H9 (cell line): ENCODE data around the gene PRUNE2. TPM values are rescaled to one million over a fixed set of nuclear protein-coding genes. Genes with fewer than 3 reads are reported as not detected.

Experiments used
- DNase-seq: peaks from one replicate; pipeline ENCODE4 v3.0.0-alpha.2; 2017
- H2AFZ ChIP-seq: one replicate; pipeline ENCODE4 v1.6.1; 2013; ENCODE audit warnings: mild to moderate bottlenecking, low read length, control low read depth, moderate library complexity
- H2AK5ac ChIP-seq: 2 replicates; pipeline ENCODE4 v1.6.1; 2013; ENCODE audit warnings: low read length, control low read depth, mixed read lengths; ENCODE audit not compliant: insufficient read length
- H2BK120ac ChIP-seq: one replicate; pipeline ENCODE4 v1.6.1; 2013; ENCODE audit warnings: low read depth, mild to moderate bottlenecking, low read length, control low read depth, inconsistent platforms; ENCODE audit not compliant: poor library complexity, severe bottlenecking
- H2BK12ac ChIP-seq: 2 replicates; pipeline ENCODE4 v1.6.1; 2013; ENCODE audit warnings: low read length, control low read depth, mixed read lengths, low read depth; ENCODE audit not compliant: insufficient read length
- H2BK15ac ChIP-seq: 2 replicates; pipeline ENCODE4 v1.6.1; 2013; ENCODE audit warnings: low read depth, low read length, control low read depth
- H2BK20ac ChIP-seq: one replicate; pipeline ENCODE4 v1.6.1; 2013; ENCODE audit warnings: low read depth, mild to moderate bottlenecking, low read length, control low read depth, inconsistent platforms; ENCODE audit not compliant: poor library complexity, severe bottlenecking
- H2BK5ac ChIP-seq: 2 replicates; pipeline ENCODE4 v1.6.1; 2013; ENCODE audit warnings: low read length, control low read depth, mixed read lengths; ENCODE audit not compliant: insufficient read length
- H3K14ac ChIP-seq: 2 replicates; pipeline ENCODE4 v1.6.1; 2013; ENCODE audit warnings: low read length, control low read depth; ENCODE audit not compliant: insufficient read depth
- H3K18ac ChIP-seq: 2 replicates; pipeline ENCODE4 v1.6.1; 2013; ENCODE audit warnings: low read depth, mild to moderate bottlenecking, mixed read lengths, low read length, control low read depth; ENCODE audit not compliant: insufficient read length
- H3K23ac ChIP-seq: 2 replicates; pipeline ENCODE4 v1.6.1; 2013; ENCODE audit warnings: low read length, control low read depth, mixed read lengths, low read depth; ENCODE audit not compliant: insufficient read length
- H3K23me2 ChIP-seq: 2 replicates; pipeline ENCODE4 v1.6.1; 2013; ENCODE audit warnings: low read depth, mild to moderate bottlenecking, mixed read lengths, low read length, control low read depth; ENCODE audit not compliant: insufficient read length, poor library complexity, severe bottlenecking
- H3K27ac ChIP-seq: 2 replicates; pipeline ENCODE4 v1.5.1; 2013; ENCODE audit warnings: low read length, control low read depth, mixed read lengths, low read depth; ENCODE audit not compliant: insufficient read length
- H3K27me3 ChIP-seq: 2 replicates; pipeline ENCODE4 v1.6.1; 2013; ENCODE audit warnings: low read length, control low read depth, inconsistent platforms; ENCODE audit not compliant: insufficient read depth
- H3K4ac ChIP-seq: 2 replicates; pipeline ENCODE4 v1.6.1; 2013; ENCODE audit warnings: low read depth, mild to moderate bottlenecking, control low read depth, inconsistent platforms, low read length, moderate library complexity
- H3K4me1 ChIP-seq: 2 replicates; pipeline ENCODE4 v1.6.1; 2013; ENCODE audit warnings: low read length, control low read depth, inconsistent platforms; ENCODE audit not compliant: insufficient read depth
- H3K4me2 ChIP-seq: 2 replicates; pipeline ENCODE4 v1.6.1; 2013; ENCODE audit warnings: low read length, control low read depth, mixed read lengths; ENCODE audit not compliant: insufficient read length, insufficient read depth
- H3K56ac ChIP-seq: 2 replicates; pipeline ENCODE4 v1.6.1; 2013; ENCODE audit warnings: low read depth, mild to moderate bottlenecking, mixed read lengths, low read length, control low read depth; ENCODE audit not compliant: insufficient read length
- H3K79me1 ChIP-seq: 2 replicates; pipeline ENCODE4 v1.6.1; 2013; ENCODE audit warnings: low read depth, mild to moderate bottlenecking, moderate library complexity, low read length, control low read depth, inconsistent platforms; ENCODE audit not compliant: insufficient read depth, poor library complexity, severe bottlenecking
- H3K79me2 ChIP-seq: 2 replicates; pipeline ENCODE4 v1.6.1; 2013; ENCODE audit warnings: low read length, control low read depth, inconsistent platforms; ENCODE audit not compliant: insufficient read depth
- H3K9ac ChIP-seq: 2 replicates; pipeline ENCODE4 v1.6.1; 2013; ENCODE audit warnings: low read length, control low read depth, mixed read lengths; ENCODE audit not compliant: insufficient read length; ENCODE audit errors: extremely low read depth
- H3K9me3 ChIP-seq: one replicate; pipeline ENCODE4 v1.6.1; 2013; ENCODE audit warnings: low read depth, low read length, inconsistent platforms; ENCODE audit not compliant: control insufficient read depth
- H3T11ph ChIP-seq: one replicate; pipeline ENCODE4 v1.6.1; 2013; ENCODE audit warnings: mild to moderate bottlenecking, low read length, control low read depth, inconsistent platforms
- H4K20me1 ChIP-seq: one replicate; pipeline ENCODE4 v1.6.1; 2013; ENCODE audit not compliant: control insufficient read depth, insufficient read length, insufficient read depth
- H4K5ac ChIP-seq: 2 replicates; pipeline ENCODE4 v1.6.1; 2013; ENCODE audit warnings: low read depth, mild to moderate bottlenecking, mixed read lengths, low read length, control low read depth; ENCODE audit not compliant: insufficient read length
- H4K8ac ChIP-seq: replicated peaks from 2 replicates; pipeline ENCODE4 v1.6.1; 2013; ENCODE audit warnings: low read length, control low read depth, mixed read lengths, low read depth; ENCODE audit not compliant: insufficient read length
- H4K91ac ChIP-seq: 2 replicates; pipeline ENCODE4 v1.6.1; 2013; ENCODE audit warnings: low read depth, mild to moderate bottlenecking, moderate library complexity, mixed read lengths, low read length, control low read depth; ENCODE audit not compliant: insufficient read length
- H3K27ac Mint-ChIP-seq, 3 experiments: 2 replicates in 2 of 3; 3 replicates in 1 of 3; pipeline ENCODE4 v1.8.0; 2020 to 2021; ENCODE audit warnings: mixed read lengths in 3 of 3, mild to moderate bottlenecking in 1 of 3, moderate library complexity in 1 of 3
- H3K27me3 Mint-ChIP-seq: 2 replicates; pipeline ENCODE4 v1.8.0; 2021; ENCODE audit warnings: low read depth, mild to moderate bottlenecking, moderate library complexity, mixed read lengths
- H3K36me3 Mint-ChIP-seq, 3 experiments: 2 replicates in 2 of 3; 3 replicates in 1 of 3; pipeline ENCODE4 v1.8.0; 2020 to 2021; ENCODE audit warnings: low read depth in 3 of 3, mixed read lengths in 3 of 3; ENCODE audit not compliant: insufficient read depth in 1 of 3
- H3K4me1 Mint-ChIP-seq, 2 experiments: 2 replicates each; pipeline ENCODE4 v1.8.0; 2020; ENCODE audit warnings: mixed read lengths in 2 of 2
- H3K4me3 Mint-ChIP-seq, 2 experiments: 2 replicates in 1 of 2; 3 replicates in 1 of 2; pipeline ENCODE4 v1.8.0; 2020 to 2021; ENCODE audit warnings: mild to moderate bottlenecking in 2 of 2, mixed read lengths in 2 of 2, moderate library complexity in 1 of 2
- H3K9me3 Mint-ChIP-seq, 2 experiments: 2 replicates in 1 of 2; 3 replicates in 1 of 2; pipeline ENCODE4 v1.8.0; 2020; ENCODE audit warnings: mild to moderate bottlenecking in 2 of 2, mixed read lengths in 2 of 2, moderate library complexity in 1 of 2
- CTCF ChIP-seq: fragments of 200-600 bp; sonication (generic); conservative IDR thresholded peaks from 3 replicates; pipeline ENCODE4 v1.8.0; 2021; ENCODE audit warnings: antibody characterized with exemption, mild to moderate bottlenecking
- WGBS: extraction: QIAGEN DNeasy Blood & Tissue Kit; methylation state at CpG from one replicate; pipeline ENCODE4 v1.1.7; 2013; ENCODE audit warnings: missing lambda C conversion rate, low lambda C conversion rate, mixed read lengths; ENCODE audit not compliant: insufficient read length; ENCODE audit errors: extremely low coverage; 5-methylcytosine and 5-hydroxymethylcytosine counted together
- total RNA-seq: library from RNA; stranded (reverse); gene quantifications from 2 replicates; pipeline ENCODE4 v1.2.1, GENCODE V29; 2021

Gene PRUNE2
- total RNA-seq, 1 experiment from 2014 or later, result 12.1 TPM

GRCh38 chr9:76567086-76567485, 338.8 kb downstream of the PRUNE2 start:
- Histone ChIP-seq H2BK12ac (no peak overlapping the region), H3K27me3 (no peaks in the 10 kb centered on the region), H2BK120ac (no peak overlapping the region), H4K20me1 (no peaks in the 10 kb centered on the region), H3K18ac (no peak overlapping the region), H3K23ac (no peak overlapping the region), H2BK5ac (no peak overlapping the region), H3K4ac (no peak overlapping the region), H4K91ac (no peak overlapping the region), H2BK15ac (no peak overlapping the region), H4K5ac (no peak overlapping the region), H3K79me2 (no peaks in the 10 kb centered on the region), H4K8ac (no peak overlapping the region), H2AK5ac (no peak overlapping the region), H3K27ac (no peak overlapping the region), H3K9me3 (no peaks in the 10 kb centered on the region), H3T11ph (no peak overlapping the region), H2BK20ac (no peak overlapping the region), H3K56ac (no peak overlapping the region), H3K9ac (no peak overlapping the region), H3K14ac (no peak overlapping the region), H3K23me2 (no peaks in the 10 kb centered on the region), H2AFZ (no peak overlapping the region), H3K4me1 (no peaks in the 10 kb centered on the region), H3K79me1 (no peaks in the 10 kb centered on the region), H3K4me2 (no peak overlapping the region)
- no peak for TF ChIP-seq CTCF
- WGBS, result no CpG with 5 or more reads among the region's 2 CpGs
- no peaks in the 10 kb centered on the region for H3K27me3 Mint-ChIP-seq
- peaks cover 4 to 8% of the 10 kb centered on the region in 2 experiments for H3K4me1 Mint-ChIP-seq
- H3K9me3 Mint-ChIP-seq, result no peaks in the 10 kb centered on the region; a peak in 1 of 5 replicates
- DNase-seq, result no peak
- H3K36me3 Mint-ChIP-seq, result peaks cover 0 to 11% (median 0%) of the 10 kb centered on the region in 3 experiments; a peak in 2 of 7 replicates
- no peak overlapping the region for H3K4me3 Mint-ChIP-seq
- H3K27ac Mint-ChIP-seq, result no peak overlapping the region
